ENCODE measurements around the gene RSU1.

GRCh38 chr10:16597656-16598055 is 219.6 kb downstream of the RSU1 start:
- TF ChIP-seq CTCF (conservative IDR thresholded peaks at IDR 0.05) (no peak), ZFX (IDR thresholded peaks at IDR 0.05) (no peak)

Data from C4-2B (cell line).